ENCODE measurements around the gene APPL2.

Gene APPL2, protein sequence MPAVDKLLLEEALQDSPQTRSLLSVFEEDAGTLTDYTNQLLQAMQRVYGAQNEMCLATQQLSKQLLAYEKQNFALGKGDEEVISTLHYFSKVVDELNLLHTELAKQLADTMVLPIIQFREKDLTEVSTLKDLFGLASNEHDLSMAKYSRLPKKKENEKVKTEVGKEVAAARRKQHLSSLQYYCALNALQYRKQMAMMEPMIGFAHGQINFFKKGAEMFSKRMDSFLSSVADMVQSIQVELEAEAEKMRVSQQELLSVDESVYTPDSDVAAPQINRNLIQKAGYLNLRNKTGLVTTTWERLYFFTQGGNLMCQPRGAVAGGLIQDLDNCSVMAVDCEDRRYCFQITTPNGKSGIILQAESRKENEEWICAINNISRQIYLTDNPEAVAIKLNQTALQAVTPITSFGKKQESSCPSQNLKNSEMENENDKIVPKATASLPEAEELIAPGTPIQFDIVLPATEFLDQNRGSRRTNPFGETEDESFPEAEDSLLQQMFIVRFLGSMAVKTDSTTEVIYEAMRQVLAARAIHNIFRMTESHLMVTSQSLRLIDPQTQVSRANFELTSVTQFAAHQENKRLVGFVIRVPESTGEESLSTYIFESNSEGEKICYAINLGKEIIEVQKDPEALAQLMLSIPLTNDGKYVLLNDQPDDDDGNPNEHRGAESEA

DNA sequence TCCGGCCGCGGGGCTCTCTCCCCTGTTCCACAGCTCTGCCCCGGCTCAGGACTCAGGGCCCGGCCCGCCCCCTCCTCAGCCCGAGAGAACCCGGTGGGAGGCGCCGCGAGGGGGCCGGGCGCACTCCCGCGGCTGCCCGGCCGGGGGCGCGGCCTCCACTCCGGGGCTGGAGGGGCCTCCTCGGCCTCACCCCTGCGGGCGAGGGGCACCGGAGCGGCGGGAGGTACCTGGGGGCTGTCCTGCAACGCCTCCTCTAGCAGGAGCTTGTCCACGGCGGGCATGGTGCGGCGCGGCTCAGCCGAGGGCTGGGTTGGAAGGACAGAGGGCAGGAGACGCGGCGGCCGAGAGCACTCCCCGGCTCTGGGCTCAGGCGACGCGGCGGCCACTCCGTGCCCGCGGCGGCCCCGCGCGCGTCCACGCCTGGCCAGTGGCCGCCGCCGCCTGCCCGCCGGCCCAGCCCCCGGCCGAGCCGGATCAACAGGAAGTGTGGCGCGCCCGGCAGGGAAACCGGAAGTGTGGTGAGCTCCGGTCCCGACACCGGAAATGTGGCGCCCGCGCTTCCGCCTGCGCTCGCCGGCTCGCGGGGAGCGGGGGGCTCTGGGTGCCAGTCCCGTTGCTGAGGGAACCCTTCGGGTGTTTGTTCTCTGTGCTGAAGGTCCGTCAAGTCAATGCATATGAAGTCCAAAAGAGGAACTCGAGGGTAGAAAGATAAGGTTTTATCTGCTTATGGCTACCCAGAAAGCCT lies at the start of gene APPL2:
Gene APPL2 (minus strand): TSS at position 443 of the 745 bp plus-strand sequence. CDS start 162 bp downstream, at position 281.
- DNase-seq, result peak; percentile 60

DNA sequence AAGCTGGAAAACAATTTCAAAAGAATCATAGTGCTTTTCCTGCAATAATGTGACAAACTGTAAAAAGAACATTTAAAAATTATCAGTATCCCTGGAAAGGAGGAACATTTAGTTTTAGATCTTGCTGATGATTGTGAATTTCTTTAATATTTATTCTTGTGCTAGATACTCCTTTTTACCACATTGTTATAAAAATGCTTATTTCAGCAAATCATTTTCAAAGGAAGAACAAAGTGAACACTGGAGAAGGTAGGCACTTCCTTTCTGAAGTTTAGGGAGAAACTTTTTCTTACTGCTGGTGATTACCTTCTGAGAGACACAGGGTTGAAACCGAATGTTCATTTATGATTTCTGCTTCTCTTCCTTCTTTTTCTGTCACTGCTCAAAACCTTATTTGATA lies 49.4 kb upstream of the APPL2 start:
- DNase-seq, result no peak

DNA sequence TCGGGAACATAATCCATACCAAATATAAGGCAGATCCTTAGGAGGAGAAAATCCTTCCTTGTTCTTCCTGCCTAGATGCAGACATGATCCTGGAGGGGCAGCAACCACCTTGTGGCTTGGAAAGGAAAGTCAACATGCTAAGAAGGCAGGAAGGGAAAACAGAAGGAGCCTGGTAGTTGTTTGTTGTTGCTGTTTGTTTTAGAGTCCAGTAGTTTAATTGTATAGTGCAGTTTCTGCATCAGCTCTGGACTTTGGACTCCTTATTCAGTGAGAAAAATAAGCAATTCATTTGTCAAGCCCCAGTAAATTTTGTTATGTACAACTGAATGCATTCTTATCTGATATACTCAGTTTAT lies 45.7 kb upstream of the APPL2 start:
- DNase-seq, result no peak

DNA sequence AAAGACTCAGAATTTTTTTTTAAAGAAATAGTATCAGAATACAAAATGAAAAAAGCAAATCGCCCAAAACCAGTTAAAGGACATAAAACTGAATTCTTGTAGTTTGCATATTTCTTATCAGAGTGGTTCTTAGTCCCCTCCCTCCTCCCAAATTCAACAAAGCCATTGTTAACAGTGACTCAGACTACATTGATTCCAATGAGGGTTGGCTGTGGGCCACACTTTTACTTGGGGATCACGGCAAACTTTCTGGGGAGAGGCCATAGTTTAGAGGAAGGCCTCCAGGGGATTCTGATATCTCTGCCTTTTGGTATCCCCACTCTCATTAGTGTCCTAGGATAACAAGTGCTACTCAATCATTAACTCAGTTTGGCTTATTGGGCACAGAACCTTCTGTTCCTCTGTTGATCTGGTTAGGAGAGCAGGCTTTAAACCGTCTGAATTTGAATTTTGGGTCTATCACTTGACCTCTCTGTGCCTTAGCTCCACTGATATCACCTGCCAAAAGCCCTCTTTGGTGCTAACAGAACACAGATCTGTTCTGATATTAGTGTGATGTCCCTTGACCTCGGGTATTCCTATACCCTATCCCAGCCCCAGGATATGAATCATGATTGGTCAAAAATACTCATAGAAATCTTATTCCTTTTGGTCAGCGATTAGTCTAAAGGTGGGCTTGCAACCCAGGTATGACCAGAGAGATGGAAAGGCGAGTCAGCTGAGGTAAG lies 45.2 kb upstream of the APPL2 start:
- no peak for DNase-seq

DNA sequence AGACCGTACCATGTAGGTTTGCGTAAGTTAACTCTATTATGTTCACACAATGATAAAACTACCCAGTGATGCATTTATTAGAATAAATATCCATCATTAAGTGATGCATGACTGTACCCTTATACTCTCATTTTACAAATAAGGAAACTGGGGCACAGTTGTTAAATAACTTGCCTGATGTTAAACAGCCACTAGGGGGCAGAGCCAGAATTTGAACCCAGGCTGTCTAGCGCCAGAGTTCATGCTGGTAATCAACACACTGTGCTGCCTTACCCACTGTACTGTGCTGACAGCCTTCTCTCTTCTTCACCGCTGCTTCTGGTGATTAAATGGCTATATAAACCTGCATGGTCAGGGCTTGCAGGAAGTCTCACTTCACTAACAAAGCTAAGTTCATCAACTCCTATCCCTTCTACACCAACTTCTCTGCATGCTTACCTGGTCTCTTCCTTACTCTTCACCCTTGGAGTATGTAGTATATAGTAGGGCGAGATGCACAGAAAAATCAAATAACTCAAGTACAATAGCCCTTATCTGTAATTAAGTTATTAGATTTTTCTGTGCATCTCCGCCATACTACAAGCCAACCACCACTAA lies 43.6 kb upstream of the APPL2 start:
- DNase-seq, result no peak

DNA sequence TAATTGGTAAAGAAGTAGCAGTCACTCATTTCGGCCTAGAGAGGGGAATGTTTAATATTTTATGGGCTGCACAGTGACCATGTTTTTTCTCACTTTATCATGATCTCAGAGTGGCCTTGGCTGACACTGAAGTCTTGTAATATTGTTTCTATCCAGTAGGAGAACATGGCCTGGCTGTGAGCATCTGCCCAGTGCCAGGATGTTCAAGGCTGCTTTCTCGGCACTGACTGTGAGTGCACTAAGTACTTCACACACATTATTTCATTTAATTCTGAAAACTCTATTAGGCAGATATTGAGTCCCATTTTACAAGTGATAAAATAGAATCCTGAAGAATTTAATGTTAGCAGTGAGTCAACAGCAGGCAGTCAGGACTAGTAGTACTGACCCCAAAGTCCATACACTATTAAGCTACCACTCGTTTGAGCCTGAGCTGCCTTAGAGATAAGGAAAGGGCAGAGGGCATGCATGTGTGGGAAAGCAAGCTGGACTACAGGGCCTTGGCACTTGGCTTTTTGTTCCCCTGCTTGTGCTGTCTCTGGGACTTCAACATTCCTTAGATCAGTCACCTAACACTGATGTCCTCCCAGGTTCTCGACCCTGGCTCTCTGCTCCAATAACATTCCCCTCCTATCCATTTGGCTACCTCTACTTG lies 42.2 kb upstream of the APPL2 start:
- DNase-seq, result no peak

DNA sequence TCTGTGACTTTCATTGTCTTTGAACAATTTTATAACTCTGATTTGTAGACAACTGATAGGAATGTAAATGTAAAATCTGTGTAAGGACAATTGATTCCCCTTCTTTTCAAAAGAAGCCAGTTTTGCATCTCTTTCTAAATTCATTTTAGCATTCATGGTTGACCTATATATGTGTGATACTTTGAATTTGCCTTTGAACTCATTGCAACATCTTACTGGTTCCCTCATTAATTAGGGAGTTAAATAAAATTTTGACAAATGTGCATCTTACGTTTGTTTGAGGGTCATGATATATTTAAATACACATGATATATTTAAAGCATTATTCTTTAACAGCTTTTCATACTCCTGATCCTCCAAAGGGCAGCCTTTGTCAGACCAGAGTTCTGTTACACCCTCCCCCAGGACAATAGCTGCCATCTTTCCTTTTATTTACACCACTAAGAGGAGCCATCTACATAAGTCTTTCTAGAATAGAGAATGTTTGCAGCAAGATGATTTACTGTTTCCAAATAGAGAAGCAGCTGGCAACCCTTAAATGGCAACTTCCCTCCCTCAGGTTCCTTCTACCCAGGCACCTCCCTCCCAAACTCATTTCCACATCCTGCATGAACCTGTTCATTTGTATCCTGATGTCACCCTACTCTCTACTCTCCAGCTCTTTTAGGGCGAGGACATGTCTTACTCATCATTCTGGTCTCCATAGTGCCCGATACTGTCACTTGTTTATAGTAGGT lies 40.2 kb upstream of the APPL2 start:
- no peak for DNase-seq

DNA sequence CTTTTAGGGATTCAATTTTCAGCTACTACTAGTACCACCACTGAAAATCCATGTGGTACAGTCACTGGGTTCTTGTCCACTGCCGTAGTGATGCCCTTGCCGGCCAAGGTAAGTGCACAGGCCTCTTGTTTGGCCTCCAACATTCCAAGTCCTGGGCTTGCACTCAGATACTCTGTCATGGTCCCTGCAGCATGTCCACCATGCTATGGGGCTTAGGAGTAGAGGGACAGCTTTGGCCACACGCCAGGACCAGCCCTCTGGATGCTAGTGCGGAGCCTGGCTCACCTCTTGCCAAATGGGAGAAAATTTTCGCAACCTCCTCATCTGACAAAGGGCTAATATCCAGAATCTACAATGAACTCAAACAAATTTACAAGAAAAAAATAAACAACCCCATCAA lies 38.6 kb upstream of the APPL2 start:
- no peak for DNase-seq

DNA sequence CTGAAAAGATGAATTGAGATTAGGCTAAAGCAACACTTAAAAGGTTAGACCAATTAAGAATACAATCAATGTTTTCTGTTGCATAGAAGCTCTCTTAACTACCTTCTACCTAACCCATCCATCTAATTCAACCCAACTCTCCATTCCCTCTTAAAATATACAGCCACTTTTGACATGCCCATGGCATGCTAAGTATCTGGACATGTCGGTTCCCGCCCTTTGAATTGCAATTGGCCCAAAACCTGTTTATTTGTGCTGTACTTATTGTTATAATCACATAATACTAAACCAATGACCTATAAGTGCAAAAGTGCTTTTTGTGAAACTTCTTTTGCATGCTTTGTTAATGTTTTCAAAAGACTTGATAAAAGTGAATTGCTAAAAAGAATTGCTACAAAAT lies 37.6 kb upstream of the APPL2 start:
- no peak for DNase-seq

DNA sequence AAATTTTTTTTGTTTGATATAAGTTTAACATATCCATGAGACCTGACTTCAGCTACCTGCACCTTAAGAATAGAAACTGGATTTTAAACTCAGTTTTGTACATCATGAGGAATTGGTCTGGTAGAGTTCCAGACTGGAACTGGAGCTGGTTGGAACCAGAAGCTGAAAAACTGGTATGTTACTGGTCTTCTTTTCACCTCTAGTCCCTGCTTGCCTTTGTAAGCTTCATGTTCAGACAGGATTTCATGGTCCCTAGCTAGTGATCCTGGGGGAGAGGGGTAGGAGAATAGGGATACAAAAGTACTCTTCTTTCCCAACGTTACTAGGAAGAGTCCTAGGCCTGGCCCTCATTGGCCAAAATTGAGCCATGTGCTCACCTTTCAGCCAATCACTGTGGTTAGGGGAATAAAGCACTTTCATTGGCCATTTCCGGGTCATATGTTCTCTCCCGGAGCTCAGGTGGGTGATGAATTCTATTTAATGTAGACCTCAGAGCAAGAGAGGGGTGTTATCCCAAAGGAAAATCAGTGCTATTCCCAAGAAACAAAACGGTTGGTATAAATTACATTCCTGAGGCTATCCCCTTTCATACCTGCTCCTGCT lies 36.9 kb upstream of the APPL2 start:
- DNase-seq, result no peak

DNA sequence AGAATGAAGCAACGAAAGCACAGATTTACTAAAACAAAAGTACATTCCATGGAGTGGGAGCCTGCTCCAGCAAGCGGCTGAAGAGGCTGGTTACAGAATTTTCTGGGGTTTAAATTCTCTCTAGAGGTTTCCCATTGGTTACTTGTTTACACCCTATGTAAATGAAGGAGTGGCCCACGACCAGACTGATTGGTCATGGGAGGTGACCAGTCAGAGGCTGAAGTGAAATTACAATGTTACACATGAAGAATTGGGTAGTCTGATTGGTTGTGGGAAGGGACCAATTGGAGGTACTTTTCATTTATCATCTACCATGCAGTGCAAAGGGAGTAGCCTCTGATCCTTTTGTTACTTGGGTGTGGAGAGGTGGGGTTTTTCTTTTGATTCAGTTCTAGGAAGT lies 36.2 kb upstream of the APPL2 start:
- DNase-seq, result no peak

DNA sequence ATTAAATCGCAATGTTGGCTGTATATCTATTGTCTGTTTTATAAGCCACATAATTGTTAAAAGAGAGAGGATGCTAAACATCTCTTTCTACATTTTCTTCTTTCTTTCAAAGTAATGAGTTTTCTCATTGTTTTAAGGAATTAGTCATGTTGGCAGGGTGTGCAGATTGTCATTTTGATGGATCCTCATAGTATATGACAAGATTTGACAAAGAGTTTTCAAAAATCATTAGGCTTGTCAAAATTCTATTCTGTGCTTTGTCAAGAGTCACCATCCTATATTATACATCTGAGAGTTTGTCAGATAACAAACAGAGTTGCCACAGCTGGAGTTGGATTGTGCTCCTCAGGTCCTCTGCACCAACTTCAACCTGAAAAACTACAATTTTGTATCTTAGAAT lies 35.4 kb upstream of the APPL2 start:
- no peak for DNase-seq

DNA sequence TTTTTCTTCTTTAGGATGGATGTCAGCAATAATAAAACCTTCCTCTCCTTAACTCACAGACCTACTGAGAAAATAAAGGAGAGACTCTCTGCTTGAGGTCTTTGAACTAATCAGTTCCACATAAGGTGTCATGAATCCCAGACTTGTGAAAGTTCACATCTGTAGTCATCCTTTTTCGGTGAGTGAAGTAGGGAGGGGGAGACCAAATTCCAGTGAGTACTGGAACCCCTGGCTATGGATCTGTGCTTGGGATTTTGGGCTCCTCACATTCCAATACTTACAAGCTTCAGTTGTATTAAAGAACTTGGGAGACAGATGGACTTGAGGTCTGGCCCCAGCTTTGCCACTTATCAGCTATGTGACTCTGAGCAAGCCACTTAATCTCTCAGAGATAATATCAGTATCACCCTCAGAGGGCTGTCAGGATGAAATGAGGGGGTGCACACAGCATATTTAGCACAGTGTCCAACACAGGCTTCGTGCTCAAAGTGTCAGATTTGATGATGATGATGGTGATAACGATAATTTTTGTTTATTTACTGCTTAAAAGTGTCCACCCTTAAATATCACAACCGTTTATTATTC lies 34.8 kb upstream of the APPL2 start:
- DNase-seq, result no peak

DNA sequence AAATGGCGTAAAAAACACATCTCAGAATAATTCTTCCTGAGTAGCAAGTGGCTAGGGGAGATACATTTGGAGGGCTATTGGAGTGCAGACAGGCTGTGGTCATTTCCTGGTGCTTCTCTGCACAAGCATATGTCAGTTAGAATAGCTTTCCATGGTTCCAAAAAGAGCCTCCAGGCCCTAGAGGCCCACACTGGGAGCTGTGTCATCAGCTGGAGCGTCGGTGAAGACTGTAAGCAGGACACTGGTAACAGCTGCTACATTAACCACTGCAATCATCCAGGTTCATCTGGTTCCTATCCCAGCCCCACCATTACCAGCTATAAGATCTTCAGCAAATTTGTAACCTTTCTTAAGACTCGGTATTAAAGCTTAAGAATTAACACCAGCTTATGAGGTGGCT lies 31.7 kb upstream of the APPL2 start:
- DNase-seq, result no peak

DNA sequence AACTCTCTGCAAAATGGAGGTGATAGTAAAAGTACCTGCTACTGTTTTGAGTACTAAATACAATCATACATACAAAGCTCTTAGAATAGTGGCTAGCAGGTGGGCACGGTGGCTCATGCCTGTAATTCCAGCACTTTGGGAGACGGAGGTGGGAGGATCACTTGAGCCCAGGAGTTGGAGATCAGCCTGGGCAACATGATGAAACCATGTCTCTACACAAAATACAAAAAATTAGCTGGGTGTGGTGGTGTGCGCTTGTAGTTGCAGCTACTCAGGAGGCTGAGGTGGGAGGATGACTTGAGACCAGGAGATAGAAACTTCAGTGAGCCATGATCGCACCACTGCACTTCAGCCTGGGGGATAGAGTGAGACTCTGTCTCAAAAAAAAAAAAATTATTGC lies 28.8 kb upstream of the APPL2 start:
- no peak for DNase-seq

DNA sequence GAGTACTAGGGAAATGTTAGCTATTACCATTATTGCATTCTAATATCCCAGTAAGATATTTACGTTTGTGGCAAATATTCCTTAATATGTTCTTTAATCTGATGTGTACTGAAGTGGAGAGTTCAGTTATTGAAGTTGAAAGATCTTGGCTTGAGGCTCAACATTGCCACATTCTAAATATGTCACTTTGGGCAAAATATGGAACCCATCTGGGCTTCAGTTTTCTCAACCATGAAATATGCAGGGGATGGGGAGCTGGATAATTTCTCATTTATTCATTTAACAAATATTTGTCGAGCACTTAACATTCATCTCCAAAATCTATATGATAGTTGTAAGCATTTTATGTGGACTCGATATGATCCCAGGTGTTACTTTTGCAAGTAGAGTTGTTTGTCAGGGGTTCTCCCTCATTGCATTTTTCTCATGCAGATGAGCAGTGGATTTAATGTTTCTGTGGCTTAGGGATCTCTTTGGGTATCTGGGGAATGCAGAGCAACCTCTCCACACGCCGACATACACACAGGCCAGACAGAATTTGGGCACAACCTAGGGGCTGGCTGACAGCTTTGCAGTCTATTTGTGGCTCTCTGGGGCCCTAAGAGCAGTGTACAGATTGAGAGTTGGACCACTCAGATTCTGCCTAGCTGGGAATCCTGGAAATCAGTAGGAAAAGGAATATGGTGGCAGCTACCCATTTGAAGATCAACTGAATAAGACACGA lies 26.6 kb upstream of the APPL2 start:
- no peak for DNase-seq

DNA sequence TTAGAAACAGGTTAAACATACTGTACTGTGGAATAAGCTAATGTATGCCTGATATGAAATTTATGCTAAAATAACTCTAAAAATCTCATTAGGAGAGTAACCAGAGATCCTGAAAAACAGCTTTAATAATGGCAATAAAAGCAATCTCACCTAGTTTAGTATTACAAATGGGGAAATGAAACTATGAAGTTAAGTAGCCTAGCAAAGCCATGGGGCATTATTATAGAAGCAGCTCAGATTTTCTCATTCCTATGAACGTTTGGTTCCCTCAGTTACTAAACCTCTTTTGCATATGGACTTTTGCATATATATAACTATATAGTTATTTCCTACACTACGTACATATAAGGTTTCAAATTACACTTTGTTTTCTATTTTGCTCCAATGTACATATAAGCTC lies 25.0 kb upstream of the APPL2 start:
- DNase-seq, result no peak

DNA sequence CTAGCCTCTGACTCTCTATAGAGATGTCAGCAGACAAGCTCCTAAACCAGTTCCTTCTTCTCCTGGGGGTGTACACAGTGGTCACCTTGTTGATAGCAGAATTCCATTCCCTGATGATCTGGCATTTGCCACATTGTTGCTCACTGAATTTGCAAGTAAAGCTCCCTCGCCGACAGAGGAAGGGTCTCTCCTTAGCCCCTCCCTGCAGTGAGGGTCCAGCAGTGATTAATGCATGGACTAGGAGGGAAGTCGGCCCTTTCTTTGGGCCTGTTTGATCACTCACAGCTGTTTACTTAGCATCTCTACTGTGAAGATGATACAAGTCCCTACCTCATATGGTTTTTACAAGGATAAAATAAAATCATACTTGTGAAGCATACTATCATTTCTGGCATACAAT lies 23.3 kb upstream of the APPL2 start:
- DNase-seq, result no peak

DNA sequence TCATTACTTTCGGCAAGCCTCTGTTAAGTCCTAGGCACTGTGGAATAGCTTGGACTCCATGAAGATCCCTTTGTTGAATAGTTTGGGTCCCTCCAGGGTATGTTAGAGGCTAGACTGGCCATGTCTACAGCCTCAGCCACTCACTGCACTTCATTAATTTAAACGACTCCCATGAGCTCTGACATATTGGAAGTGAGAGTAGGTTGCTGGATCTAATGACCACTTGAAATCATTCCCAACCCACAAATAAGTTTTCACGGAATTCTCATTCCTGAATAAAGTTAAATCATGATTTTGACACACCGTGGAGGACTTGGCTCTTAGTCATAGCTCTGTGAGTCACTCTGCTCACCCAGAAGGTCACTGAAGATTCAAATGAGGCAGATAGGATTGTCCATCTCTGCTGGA lies 21.4 kb upstream of the APPL2 start:
- DNase-seq, result no peak

DNA sequence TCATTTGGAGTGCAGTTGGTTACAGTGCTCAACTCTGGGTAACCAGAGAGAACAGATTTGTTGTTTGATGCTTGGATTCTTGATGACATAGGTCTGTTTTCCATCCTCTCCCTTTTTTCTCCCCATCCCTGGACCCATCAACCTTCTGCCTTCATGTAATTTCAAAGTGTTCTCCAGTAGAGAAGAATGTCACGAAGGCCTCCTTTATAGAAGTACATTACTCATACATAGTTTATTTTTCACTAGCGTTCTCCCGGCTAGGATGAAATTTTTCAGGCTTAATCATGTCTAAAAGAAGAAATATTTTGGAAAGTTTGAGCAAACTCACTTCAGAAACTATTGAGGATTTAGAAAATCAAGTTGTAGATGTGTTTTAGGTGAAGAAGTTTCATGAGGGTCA lies 20.9 kb upstream of the APPL2 start:
- DNase-seq, result no peak
